Measurements from ENCODE around the gene MARK2.

Gene MARK2

GRCh38 chr11:63920126-63920938, 81.4 kb downstream of the MARK2 start:
- DNase-seq (ENCODE audit: low read depth in 1 of 2, low spot score in 1 of 2), result no peak

- no peak for DNase-seq (ENCODE audit: low read depth in 1 of 2, low spot score in 1 of 2)
Observed at GRCh38 chr11:63920939-63921417, 82.1 kb downstream of the MARK2 start.

DNA sequence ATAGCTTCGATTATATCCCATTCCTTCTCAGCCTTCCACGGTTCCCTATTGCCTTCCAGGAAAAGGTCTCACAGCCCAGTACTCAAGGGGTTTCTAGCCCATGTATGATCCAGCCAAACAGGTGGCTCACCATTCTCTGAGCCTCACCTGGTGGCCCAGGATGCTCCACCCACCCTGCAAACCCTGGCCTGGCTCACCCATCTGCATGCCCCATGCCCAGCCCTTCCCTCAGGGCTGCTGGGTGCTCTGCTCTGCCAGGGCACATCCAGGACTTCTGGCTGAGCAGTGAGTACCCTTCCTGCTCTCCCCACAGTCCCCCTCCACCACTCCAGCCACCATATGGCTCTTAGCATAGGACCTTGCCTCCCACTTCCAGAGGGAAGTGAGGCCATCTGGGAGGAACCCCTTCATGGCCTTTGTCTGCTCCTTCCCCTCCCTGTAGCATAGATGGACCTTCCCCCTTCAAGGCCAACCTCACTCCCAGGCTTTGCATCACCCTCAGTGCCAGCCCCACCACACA, 83.8 kb downstream of the MARK2 start:
- no peak for DNase-seq (ENCODE audit: low read depth in 1 of 2, low spot score in 1 of 2)

- DNase-seq (ENCODE audit: low read depth in 1 of 2, low spot score in 1 of 2), result no peak
Observed at GRCh38 chr11:63923319-63923718, 84.4 kb downstream of the MARK2 start.

DNA sequence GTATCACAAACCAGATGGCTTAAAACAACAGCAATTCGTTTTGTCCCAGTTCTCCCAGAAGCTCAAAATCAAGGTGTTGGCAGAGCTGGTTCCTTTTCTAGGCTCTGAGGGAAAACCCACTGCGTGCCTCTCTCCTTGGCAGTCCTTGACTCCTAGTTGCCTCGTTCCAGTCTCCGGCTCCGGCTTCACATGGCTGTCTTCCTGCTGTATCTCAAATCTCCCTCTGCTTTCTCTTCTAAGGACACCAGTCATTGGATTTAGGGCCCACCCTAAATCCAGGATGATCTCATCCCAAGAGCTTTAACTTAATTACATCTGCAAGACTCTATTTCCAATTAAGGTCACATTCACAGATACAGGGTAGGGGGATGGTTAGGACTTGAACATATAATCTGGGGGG, 90.7 kb downstream of the MARK2 start:
- DNase-seq (ENCODE audit: low read depth in 1 of 2, low spot score in 1 of 2), result no peak

DNA sequence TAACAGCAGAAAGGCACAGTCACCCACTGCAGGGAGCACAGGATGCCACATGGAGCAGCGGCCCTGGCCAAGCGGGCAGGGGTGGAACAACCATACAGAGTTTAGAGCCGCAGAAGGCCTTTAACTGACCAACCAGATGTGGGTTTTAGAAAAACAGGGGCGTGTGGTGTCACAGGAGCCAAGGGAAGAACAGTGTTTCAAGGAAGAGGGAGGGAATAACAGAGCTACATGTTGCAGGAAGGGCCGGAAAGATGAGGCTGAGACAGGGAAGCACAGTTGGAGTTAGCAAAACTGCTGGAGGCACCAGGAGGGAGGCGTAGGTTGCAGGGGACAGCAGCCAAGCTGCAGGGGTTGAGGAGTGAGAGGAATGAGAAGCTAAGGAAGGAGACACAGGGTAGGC, 92.1 kb downstream of the MARK2 start:
- DNase-seq (ENCODE audit: low read depth in 1 of 2, low spot score in 1 of 2), result no peak

DNA sequence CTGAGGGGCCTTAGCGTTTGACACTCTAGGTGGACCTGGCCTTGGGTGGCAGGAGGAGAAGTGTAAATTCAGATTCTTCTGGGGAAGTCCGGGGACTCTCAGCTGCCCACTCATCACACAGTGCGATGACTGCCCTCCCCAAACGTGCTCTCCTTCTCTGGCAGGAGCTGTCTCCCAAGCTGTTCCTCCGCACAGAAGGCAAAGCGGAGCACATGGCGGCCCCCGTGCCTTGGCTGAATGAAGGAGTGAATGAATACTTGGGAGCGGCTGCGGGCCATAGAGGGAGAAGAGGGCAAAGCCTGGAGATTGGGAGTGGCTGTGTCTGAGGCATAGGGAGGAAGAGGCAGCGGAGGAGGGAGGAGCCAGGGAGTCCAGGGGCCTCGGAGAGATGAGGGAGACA, 93.0 kb downstream of the MARK2 start:
- DNase-seq (ENCODE audit: low read depth in 1 of 2, low spot score in 1 of 2), result no peak

- DNase-seq (ENCODE audit: low read depth in 1 of 2, low spot score in 1 of 2), result no peak
Observed at GRCh38 chr11:63933459-63933858, 94.5 kb downstream of the MARK2 start.

DNA sequence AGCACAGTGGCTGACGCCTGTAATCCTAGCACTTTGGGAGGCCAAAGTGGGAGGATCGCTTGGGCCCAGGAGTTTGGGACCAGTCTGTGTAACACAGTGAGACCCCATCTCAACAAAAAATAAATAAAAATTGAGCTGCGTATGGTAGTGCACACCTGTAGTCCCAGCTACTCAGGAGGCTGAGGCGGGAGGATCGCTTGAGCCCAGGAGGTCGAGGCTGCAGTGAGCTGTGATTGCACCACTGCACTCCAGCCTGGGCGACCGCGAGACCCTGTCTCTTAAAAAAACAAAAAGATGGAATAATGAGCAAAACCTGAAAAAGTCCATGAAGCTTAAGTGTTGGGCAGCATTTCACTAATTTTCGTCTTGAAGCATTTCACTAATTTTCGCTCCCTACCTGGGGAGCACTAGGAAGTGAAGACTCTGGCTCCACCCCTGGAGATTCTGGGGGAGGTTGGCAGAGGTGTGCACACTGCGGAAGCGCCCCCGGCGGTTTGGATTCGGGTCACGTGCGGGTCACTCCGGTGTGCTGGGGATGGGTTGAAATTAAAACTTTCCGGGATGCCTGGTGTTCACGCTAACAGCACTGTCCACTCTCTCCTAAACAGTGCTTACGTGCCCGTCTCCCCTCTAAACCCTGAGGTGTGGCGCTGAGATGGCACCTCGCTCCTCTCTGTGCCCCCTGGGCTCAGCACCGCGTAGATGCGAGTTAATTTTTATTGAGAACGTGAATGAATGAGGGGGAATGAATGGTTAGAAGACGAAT, 99.0 kb downstream of the MARK2 start:
- DNase-seq (ENCODE audit: low read depth in 1 of 2, low spot score in 1 of 2), result no peak

GRCh38 chr11:63938479-63939396, 99.8 kb downstream of the MARK2 start, which contains the start of gene NAA40:
NAA40 (plus strand) TSS chr11:63939002; CDS start chr11:63939097, 95 bp downstream.
- peak; percentile 81 to 89 for DNase-seq (ENCODE audit: low read depth in 1 of 2, low spot score in 1 of 2)

GRCh38 chr11:63939397-63939891, 100.5 kb downstream of the MARK2 start:
- no peak for DNase-seq (ENCODE audit: low read depth in 1 of 2, low spot score in 1 of 2)

DNA sequence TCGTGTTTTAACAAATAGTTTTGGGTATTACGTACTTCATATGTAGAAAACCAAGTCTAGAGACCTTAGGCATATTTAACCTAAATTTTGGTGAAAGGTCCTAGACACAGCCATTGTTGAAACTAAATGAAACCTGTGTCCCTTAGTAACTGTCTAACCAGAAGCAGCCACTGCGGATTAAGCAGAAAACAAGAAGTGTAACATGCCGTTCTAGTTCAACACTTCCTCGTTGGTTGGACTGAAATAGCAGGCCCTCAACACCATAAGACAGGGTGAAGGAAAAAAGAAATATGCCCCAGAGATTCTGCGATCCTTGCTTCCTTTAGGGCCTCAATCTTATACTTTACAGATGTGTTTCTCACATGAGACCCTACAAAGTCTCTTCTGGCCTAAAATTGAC, 101.9 kb downstream of the MARK2 start:
- no peak for DNase-seq (ENCODE audit: low read depth in 1 of 2, low spot score in 1 of 2)

- no peak for DNase-seq (ENCODE audit: low read depth in 1 of 2, low spot score in 1 of 2)
Observed at GRCh38 chr11:63941901-63942300, 103.0 kb downstream of the MARK2 start.

- DNase-seq (ENCODE audit: low read depth in 1 of 2, low spot score in 1 of 2), result no peak
Observed at GRCh38 chr11:63942803-63943202, 103.9 kb downstream of the MARK2 start.

DNA sequence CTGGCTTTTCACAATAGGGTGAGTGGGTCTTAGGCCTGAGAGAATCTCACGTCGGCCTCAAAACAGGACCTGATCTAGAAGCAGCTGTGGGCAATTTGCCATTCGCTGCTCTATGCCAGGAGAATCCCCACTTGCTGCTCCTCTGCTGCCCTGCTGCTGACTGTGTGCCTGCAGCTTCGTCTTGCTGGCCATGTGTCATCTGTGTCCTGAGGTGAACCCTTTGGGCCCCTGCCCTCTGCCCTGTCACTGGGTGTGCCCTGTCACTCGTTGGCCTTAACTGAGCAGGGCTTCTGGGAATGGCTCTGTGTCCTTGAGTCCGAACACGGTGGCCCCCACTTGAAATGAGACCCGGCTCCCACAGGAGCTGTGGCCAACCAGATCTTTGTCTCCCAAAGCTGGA, 106.1 kb downstream of the MARK2 start:
- DNase-seq (ENCODE audit: low read depth in 1 of 2, low spot score in 1 of 2), result no peak

DNA sequence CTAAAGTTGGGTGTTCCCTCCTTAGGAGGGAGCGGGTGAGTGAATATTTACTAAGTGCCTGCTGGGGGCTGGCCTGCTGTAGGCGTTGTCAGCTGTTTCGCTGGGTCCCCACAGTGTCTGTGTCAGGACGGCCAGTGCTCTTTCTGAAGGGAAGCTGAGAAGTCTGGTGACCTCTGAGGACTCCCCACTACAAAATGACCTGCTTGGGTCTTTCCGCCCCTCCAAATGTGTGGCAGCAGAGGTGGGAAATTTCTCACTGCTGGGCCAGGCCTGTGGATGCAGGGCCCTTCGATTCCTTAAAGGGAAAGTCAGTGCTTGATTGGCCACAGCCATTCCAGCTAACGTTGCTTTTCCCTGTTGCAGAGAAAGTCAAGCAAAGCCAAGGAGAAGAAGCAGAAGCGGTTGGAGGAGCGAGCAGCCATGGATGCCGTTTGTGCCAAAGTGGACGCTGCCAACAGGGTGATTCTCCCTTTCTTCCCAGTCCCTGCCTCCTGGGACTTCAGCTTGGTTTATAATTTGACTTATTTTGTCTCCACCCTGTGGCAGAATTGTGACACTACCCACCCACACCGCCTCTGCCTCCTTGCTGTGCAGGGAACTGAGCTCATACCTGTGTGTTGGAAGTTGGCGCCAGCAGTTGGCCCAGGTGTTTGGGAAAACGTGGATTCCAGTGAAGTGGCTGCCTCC, 106.7 kb downstream of the MARK2 start:
- DNase-seq (ENCODE audit: low read depth in 1 of 2, low spot score in 1 of 2), result peak in 1 of 2 donors; percentile 37

DNA sequence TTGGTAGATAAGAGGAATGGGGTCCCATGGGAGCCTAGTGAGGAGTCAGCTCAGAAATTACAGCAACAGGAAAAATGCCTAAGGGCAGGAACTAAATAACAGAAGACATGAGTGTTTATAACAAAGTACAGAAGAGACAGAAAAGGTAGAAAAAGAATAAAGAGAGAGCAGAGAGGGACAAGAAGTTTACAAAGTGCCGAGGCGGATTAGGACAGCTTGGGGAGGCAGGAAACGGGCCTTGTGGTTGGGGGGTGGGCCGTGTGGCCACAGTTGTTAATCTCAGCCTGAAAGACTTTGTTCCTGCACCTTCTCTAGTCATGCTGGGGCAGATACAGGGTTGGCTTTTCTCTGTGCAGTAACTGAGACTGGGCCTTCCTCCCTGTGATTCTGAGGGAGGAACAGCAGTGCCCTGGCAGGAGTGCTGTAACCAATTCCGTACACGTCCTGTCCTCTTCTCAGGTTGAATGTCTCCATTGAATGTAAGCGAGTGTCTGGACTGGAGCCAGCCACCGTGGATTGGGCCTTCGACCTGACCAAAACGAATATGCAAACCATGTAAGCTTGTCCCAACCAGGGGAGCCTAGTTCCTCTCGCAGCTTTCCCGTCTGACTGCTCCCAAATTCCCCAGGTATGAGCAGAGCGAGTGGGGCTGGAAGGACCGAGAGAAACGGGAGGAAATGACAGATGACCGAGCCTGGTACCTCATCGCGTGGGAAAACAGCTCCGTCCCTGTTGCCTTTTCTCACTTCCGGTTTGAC, 113.0 kb downstream of the MARK2 start:
- DNase-seq (ENCODE audit: low read depth in 1 of 2, low spot score in 1 of 2), result no peak

- DNase-seq (ENCODE audit: low read depth in 1 of 2, low spot score in 1 of 2), result no peak
Observed at GRCh38 chr11:63952570-63952969, 113.7 kb downstream of the MARK2 start.

GRCh38 chr11:63958008-63958407, 119.1 kb downstream of the MARK2 start:
- no peak for DNase-seq (ENCODE audit: low read depth in 1 of 2, low spot score in 1 of 2)

All from activated CD4-positive, alpha-beta T cell treated with anti-CD3 and anti-CD28 coated beads, Interleukin-2, amount 50 U/mL, for 24 hours (primary cell).